B cell (primary cell): ENCODE data around the gene CENPB. TPM values are rescaled to one million over a fixed set of nuclear protein-coding genes. Genes with fewer than 3 reads are reported as not detected.

ENCODE experiments used
- ATAC-seq: fragments of 200-7000 bp; cut with Tn5 transposase; one replicate; pipeline ENCODE4 v1.10.0; 2021; ENCODE audit warnings: low read depth, mild to moderate bottlenecking, moderate number of reproducible peaks, moderate library complexity
- CTCF ChIA-PET: fragments of 350-600 bp; sonication (Branson Sonifier 250); formaldehyde crosslinking; loops from one replicate; lab custom pipeline; 2021; ENCODE audit warnings: antibody characterized with exemption, inconsistent platforms; lab: Charles Lee
- POLR2A ChIA-PET: fragments of 350-600 bp; sonication (Branson Sonifier 250); formaldehyde crosslinking; loops from one replicate; lab custom pipeline; 2021; ENCODE audit warnings: antibody characterized with exemption; lab: Charles Lee
- DNase-seq: peaks from one replicate; pipeline ENCODE4 v3.0.0; 2013
- H2AFZ ChIP-seq: 2 replicates; pipeline ENCODE4 v1.6.1; 2012; ENCODE audit warnings: mild to moderate bottlenecking, low read depth, low read length; ENCODE audit not compliant: insufficient read depth, poor library complexity, severe bottlenecking
- H3K27ac ChIP-seq, 2 donors: 1 replicate in 1 of 2; 2 replicates in 1 of 2; pipeline ENCODE4 v1.5.1; 2012 to 2013; ENCODE audit warnings: low read length in 2 of 2, mild to moderate bottlenecking in 2 of 2, moderate library complexity in 1 of 2
- H3K27me3 ChIP-seq, 4 experiments: fragments of 200-600 bp in 1 of 4; sonication (generic) in 1 of 4; replicated peaks in 1 of 4; 1 replicate in 2 of 4; 2 replicates in 2 of 4; pipeline versions ENCODE4 v1.6.1 to v1.7.0; 2013 to 2016; ENCODE audit warnings: low read length in 3 of 4, mild to moderate bottlenecking in 2 of 4, mixed read lengths in 1 of 4, moderate library complexity in 1 of 4; ENCODE audit not compliant: insufficient read depth in 4 of 4, control insufficient read depth in 3 of 4; ENCODE audit errors: control extremely low read depth in 1 of 4
- H3K36me3 ChIP-seq, 2 experiments: replicated peaks in 1 of 2; 1 replicate in 1 of 2; 2 replicates in 1 of 2; pipeline versions ENCODE4 v1.6.1 to v1.7.1; 2013; ENCODE audit warnings: low read length in 1 of 2; ENCODE audit not compliant: insufficient read depth in 2 of 2, control insufficient read depth in 1 of 2; ENCODE audit errors: control extremely low read depth in 1 of 2, extremely low read depth in 1 of 2
- H3K4me1 ChIP-seq, 2 donors: fragments of 200-600 bp in 1 of 2; sonication (generic) in 1 of 2; 1 replicate in 1 of 2; 2 replicates in 1 of 2; pipeline versions ENCODE4 v1.5.1 to v1.6.1; 2013 to 2017; ENCODE audit warnings: low read length in 2 of 2; ENCODE audit not compliant: control insufficient read depth in 2 of 2, insufficient read depth in 2 of 2
- H3K4me2 ChIP-seq: replicated peaks from 2 replicates; pipeline ENCODE3; 2012; ENCODE audit warnings: mild to moderate bottlenecking, low read depth, low read length; ENCODE audit not compliant: poor library complexity, severe bottlenecking
- H3K4me3 ChIP-seq, 5 experiments: fragments of 200-600 bp in 1 of 5; sonication (generic) in 1 of 5; 1 replicate in 3 of 5; 2 replicates in 2 of 5; pipeline versions ENCODE4 v1.5.1 to v1.7.0; 2011 to 2016; ENCODE audit warnings: low read length in 4 of 5, mild to moderate bottlenecking in 4 of 5, low read depth in 2 of 5, control low read depth in 1 of 5, moderate library complexity in 1 of 5; ENCODE audit not compliant: insufficient read depth in 1 of 5; ENCODE audit errors: control extremely low read depth in 1 of 5, extremely low read depth in 1 of 5
- H3K79me2 ChIP-seq: fragments of 200-600 bp; sonication (generic); one replicate; pipeline ENCODE4 v1.6.0; 2016; ENCODE audit warnings: low read length; ENCODE audit not compliant: control insufficient read depth, insufficient read depth
- H3K9ac ChIP-seq: fragments of 200-600 bp; sonication (generic); 2 replicates; pipeline ENCODE4 v1.6.1; 2017; ENCODE audit warnings: mild to moderate bottlenecking, low read length, moderate library complexity
- H3K9me3 ChIP-seq, 3 donors: one replicate each; pipeline versions ENCODE4 v1.6.1 to v1.7.1; 2013; ENCODE audit warnings: low read length in 2 of 3; ENCODE audit not compliant: control insufficient read depth in 2 of 3, insufficient read depth in 1 of 3; ENCODE audit errors: control extremely low read depth in 1 of 3
- H4K20me1 ChIP-seq: 2 replicates; pipeline ENCODE4 v1.6.0; 2012; ENCODE audit warnings: mild to moderate bottlenecking, low read length; ENCODE audit not compliant: insufficient read depth, control insufficient read depth, poor library complexity, severe bottlenecking
- H3K27ac Mint-ChIP-seq: one replicate; pipeline ENCODE4 v1.8.0; 2021; ENCODE audit warnings: mixed read lengths
- H3K27me3 Mint-ChIP-seq: one replicate; pipeline ENCODE4 v1.8.0; 2021; ENCODE audit warnings: mixed read lengths
- H3K4me1 Mint-ChIP-seq: one replicate; pipeline ENCODE4 v1.8.0; 2021; ENCODE audit warnings: mixed read lengths
- H3K4me3 Mint-ChIP-seq: one replicate; pipeline ENCODE4 v1.8.0; 2021; ENCODE audit warnings: mixed read lengths
- H3K9me3 Mint-ChIP-seq: one replicate; pipeline ENCODE4 v1.8.0; 2022; ENCODE audit warnings: mixed read lengths; ENCODE audit not compliant: insufficient read depth
- EZH2 ChIP-seq: IDR thresholded peaks from 2 replicates; pipeline ENCODE4 v1.6.1; 2012; ENCODE audit warnings: borderline replicate concordance, low read depth, mild to moderate bottlenecking, moderate library complexity, low read length; ENCODE audit not compliant: insufficient read depth, poor library complexity, severe bottlenecking
- whole genome bisulfite sequencing: methylation state at CpG from one replicate; pipeline ENCODE4 v1.1.5; 2013; ENCODE audit warnings: missing lambda C conversion rate; ENCODE audit not compliant: insufficient coverage; 5-methylcytosine and 5-hydroxymethylcytosine counted together
- intact Hi-C: fragments of 100-400 bp; cut with micrococcal nuclease; formaldehyde crosslinking; loops from one replicate; pipeline ENCODE4 v1.10.0; 2022
- polyA plus RNA-seq: library from polyadenylated mRNA; depleted of rRNA; stranded (reverse); fragments of >200 nt; gene quantifications from 2 replicates; pipeline ENCODE4 v1.2.3, GENCODE V29; 2012
- total RNA-seq, 2 donors: library from RNA; stranded (reverse); fragments of 120-200 nt in 1 of 2; gene quantifications; 1 replicate in 1 of 2; 2 replicates in 1 of 2; pipeline versions ENCODE4 v1.2.3 to v1.2.4, GENCODE V29; 2013 to 2022
- TF ChIP-seq, protein P1 (sequence below): fragments of 200-600 bp; IDR thresholded peaks from one replicate; pipeline ENCODE4 v1.8.0; 2022; ENCODE audit warnings: antibody characterized with exemption, mild to moderate bottlenecking

The CENPB gene
- total and polyA plus RNA-seq, 2 donors (not counting 1 experiment from before 2014, with no cell fraction given) = 13.3 to 46.4 TPM

DNA sequence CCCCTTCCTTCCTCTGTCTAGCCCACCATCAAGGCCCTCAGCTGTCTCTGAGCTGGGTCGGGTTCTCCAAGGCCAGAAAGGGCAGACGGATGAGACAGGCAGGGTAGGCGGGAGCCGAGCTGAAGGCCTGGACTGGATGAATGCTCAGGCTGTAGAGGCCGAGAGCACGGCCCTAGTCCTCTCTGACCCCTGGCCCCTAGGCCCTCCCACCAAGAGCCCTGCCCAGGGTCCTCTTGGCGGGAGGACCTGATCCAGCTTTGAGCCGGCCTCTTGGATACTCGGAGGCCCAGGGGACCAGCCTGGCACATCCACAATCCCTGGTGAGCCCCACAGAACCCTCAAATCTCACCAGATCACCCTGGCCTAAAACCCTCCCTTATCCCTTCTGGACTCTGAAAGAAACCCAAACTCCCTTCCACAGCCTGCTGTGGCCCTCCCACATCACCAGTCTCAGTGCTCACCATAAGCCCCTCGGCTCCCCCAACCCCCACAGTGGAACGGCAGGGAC is 27.2 kb downstream of the CENPB start:
- Histone ChIP-seq H3K9ac (no peak overlapping the region), H3K9me3 (peaks cover 0 to 4% (median 0%) of the 10 kb centered on the region in 3 donors), H3K27me3 (no peaks in the 10 kb centered on the region), H3K4me3 (no peak overlapping the region), H3K36me3 (peaks cover 0 to 8% of the 10 kb centered on the region in 2 experiments), H2AFZ (no peak overlapping the region), H3K4me1 (peaks cover 5 to 12% of the 10 kb centered on the region in 2 donors), H4K20me1 (no peaks in the 10 kb centered on the region), H3K27ac (no peak overlapping the region), H3K4me2 (no peak overlapping the region), H3K79me2 (peaks cover 13% of the 10 kb centered on the region)
- 96% methylated on average over 10 of the region's 11 CpGs for WGBS
- ATAC-seq (no peak), DNase-seq (no peak)
- H3K4me3 Mint-ChIP-seq = no peak overlapping the region
- TF ChIP-seq EZH2 = no peak
- TF ChIP-seq, protein P1, sequence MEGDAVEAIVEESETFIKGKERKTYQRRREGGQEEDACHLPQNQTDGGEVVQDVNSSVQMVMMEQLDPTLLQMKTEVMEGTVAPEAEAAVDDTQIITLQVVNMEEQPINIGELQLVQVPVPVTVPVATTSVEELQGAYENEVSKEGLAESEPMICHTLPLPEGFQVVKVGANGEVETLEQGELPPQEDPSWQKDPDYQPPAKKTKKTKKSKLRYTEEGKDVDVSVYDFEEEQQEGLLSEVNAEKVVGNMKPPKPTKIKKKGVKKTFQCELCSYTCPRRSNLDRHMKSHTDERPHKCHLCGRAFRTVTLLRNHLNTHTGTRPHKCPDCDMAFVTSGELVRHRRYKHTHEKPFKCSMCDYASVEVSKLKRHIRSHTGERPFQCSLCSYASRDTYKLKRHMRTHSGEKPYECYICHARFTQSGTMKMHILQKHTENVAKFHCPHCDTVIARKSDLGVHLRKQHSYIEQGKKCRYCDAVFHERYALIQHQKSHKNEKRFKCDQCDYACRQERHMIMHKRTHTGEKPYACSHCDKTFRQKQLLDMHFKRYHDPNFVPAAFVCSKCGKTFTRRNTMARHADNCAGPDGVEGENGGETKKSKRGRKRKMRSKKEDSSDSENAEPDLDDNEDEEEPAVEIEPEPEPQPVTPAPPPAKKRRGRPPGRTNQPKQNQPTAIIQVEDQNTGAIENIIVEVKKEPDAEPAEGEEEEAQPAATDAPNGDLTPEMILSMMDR = no peak
- peak overlapping the region; percentile 59 for H3K27ac Mint-ChIP-seq
- POLR2A ChIA-PET = no interaction called here
- intact Hi-C loops = no loop called here
- H3K9me3 Mint-ChIP-seq = no peaks in the 10 kb centered on the region
- no peaks in the 10 kb centered on the region for H3K27me3 Mint-ChIP-seq
- H3K4me1 Mint-ChIP-seq = peaks cover 14% of the 10 kb centered on the region
- CTCF ChIA-PET = interaction anchor here (0.7 kb wide), 1 partner anchor 11 kb away, joined by 3 read pairs; no protein-coding TSS in a partner anchor

DNA sequence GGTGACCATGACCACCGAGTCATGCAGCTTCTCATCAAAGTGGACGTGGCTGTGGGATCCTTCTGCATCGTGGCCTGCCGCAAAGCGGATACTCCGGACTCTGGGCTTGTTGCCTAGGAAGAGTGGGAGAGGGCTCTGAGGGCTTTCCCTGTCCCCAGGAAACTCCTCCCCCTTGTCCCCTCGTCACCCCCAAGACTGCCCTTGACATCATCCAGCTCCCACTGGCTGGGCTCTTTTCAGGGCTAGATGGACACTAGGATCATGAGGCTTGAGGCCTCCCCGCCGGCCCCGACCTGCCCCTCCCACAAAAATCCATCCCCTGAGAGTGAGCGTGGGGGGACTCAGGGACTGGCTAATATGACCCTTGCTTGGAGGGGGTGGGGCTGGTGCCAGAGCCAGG is 28.0 kb downstream of the CENPB start:
- no peak overlapping the region for H3K27ac Mint-ChIP-seq
- TF ChIP-seq, protein P1 = no peak
- no peaks in the 10 kb centered on the region for H3K27me3 ChIP-seq
- H3K9me3 Mint-ChIP-seq = no peaks in the 10 kb centered on the region
- peaks cover 0 to 8% of the 10 kb centered on the region in 2 experiments for H3K36me3 ChIP-seq
- WGBS = 98% methylated on average over 5 of the region's 11 CpGs
- intact Hi-C loops = no loop called here
- peaks cover 13% of the 10 kb centered on the region for H3K79me2 ChIP-seq
- ChIA-PET CTCF (no interaction called here), POLR2A (no interaction called here)
- DNase-seq (no peak), ATAC-seq (no peak)
- H3K9me3 ChIP-seq = peaks cover 0 to 4% (median 0%) of the 10 kb centered on the region in 3 donors
- no peak overlapping the region for H3K9ac ChIP-seq
- peaks cover 11% of the 10 kb centered on the region for H3K4me1 Mint-ChIP-seq
- H3K4me2 ChIP-seq = no peak overlapping the region
- H3K4me3 ChIP-seq = no peak overlapping the region
- peaks cover 5 to 12% of the 10 kb centered on the region in 2 donors for H3K4me1 ChIP-seq
- no peaks in the 10 kb centered on the region for H4K20me1 ChIP-seq
- H3K27ac ChIP-seq = no peak overlapping the region
- no peak overlapping the region for H2AFZ ChIP-seq
- no peak overlapping the region for H3K4me3 Mint-ChIP-seq
- H3K27me3 Mint-ChIP-seq = no peaks in the 10 kb centered on the region
